ENCODE measurements around the gene BOLA3.
"Not testable (repeated sequence)": the region's sequence is repeated elsewhere in the genome, so short reads cannot be mapped to it uniquely, and the experiment has no call there.

The BOLA3 gene

GRCh38 chr2:74137651-74138599 is 9.8 kb downstream of the BOLA3 start:
- TF ChIP-seq CTCF (conservative IDR thresholded peaks at IDR 0.05; ENCODE audit: control insufficient read depth, insufficient read depth, low read depth, low read length): no peak
- H3K4me3 ChIP-seq (ENCODE audit: control insufficient read depth, low read depth, low read length): no peak overlapping the region
- no peak for DNase-seq (ENCODE audit: low read depth)

- DNase-seq (ENCODE audit: low read depth): no peak
- no peak for TF ChIP-seq CTCF (conservative IDR thresholded peaks at IDR 0.05; ENCODE audit: control insufficient read depth, insufficient read depth, low read depth, low read length)
- H3K4me3 ChIP-seq (ENCODE audit: control insufficient read depth, low read depth, low read length): no peak overlapping the region
These were observed 15.8 kb downstream of the BOLA3 start for GRCh38 chr2:74131901-74132300.

GRCh38 chr2:74130211-74130995 is 17.3 kb downstream of the BOLA3 start:
- H3K4me3 ChIP-seq (ENCODE audit: control insufficient read depth, low read depth, low read length): no peak overlapping the region
- TF ChIP-seq CTCF (conservative IDR thresholded peaks at IDR 0.05; ENCODE audit: control insufficient read depth, insufficient read depth, low read depth, low read length): no peak
- DNase-seq (ENCODE audit: low read depth): no peak

- no peak overlapping the region for H3K4me3 ChIP-seq (ENCODE audit: control insufficient read depth, low read depth, low read length)
- TF ChIP-seq CTCF (conservative IDR thresholded peaks at IDR 0.05; ENCODE audit: control insufficient read depth, insufficient read depth, low read depth, low read length): peak; percentile 13
- peak; percentile 8 for DNase-seq (ENCODE audit: low read depth)
These were observed 19.5 kb downstream of the BOLA3 start for GRCh38 chr2:74128206-74128605.

GRCh38 chr2:74123955-74124354 is 23.8 kb downstream of the BOLA3 start:
- not testable (repeated sequence) for H3K4me3 ChIP-seq (ENCODE audit: control insufficient read depth, low read depth, low read length); DNase-seq (ENCODE audit: low read depth)

GRCh38 chr2:74121846-74122245 is 25.9 kb downstream of the BOLA3 start:
- not testable (repeated sequence) for H3K4me3 ChIP-seq (ENCODE audit: control insufficient read depth, low read depth, low read length); DNase-seq (ENCODE audit: low read depth)

- H3K4me3 ChIP-seq (ENCODE audit: control insufficient read depth, low read depth, low read length): peak overlapping the region; percentile 66
- DNase-seq (ENCODE audit: low read depth): peak; percentile 76
- TF ChIP-seq CTCF (conservative IDR thresholded peaks at IDR 0.05; ENCODE audit: control insufficient read depth, insufficient read depth, low read depth, low read length): peak; percentile 35
These were observed 27.5 kb downstream of the BOLA3 start for GRCh38 chr2:74119912-74120825.
